ENCODE results near the gene CTBP1.

- TF ChIP-seq, protein P1, sequence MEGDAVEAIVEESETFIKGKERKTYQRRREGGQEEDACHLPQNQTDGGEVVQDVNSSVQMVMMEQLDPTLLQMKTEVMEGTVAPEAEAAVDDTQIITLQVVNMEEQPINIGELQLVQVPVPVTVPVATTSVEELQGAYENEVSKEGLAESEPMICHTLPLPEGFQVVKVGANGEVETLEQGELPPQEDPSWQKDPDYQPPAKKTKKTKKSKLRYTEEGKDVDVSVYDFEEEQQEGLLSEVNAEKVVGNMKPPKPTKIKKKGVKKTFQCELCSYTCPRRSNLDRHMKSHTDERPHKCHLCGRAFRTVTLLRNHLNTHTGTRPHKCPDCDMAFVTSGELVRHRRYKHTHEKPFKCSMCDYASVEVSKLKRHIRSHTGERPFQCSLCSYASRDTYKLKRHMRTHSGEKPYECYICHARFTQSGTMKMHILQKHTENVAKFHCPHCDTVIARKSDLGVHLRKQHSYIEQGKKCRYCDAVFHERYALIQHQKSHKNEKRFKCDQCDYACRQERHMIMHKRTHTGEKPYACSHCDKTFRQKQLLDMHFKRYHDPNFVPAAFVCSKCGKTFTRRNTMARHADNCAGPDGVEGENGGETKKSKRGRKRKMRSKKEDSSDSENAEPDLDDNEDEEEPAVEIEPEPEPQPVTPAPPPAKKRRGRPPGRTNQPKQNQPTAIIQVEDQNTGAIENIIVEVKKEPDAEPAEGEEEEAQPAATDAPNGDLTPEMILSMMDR (IDR thresholded peaks at IDR 0.05): no peak
- TF ChIP-seq EZH2 (IDR thresholded peaks at IDR 0.05; ENCODE audit: borderline replicate concordance, insufficient read depth, low read depth, low read length, poor library complexity, severe bottlenecking): no peak
Observed at GRCh38 chr4:1266881-1267763, 18.2 kb upstream of the CTBP1 start.
